DOHH2 (cell line): ENCODE results near the gene KRT222.

Source experiments
- EZH2phosphoT487 ChIP-seq: fragments of 200-600 bp; sonication (generic); IDR thresholded peaks from 2 replicates; pipeline ENCODE4 v1.6.1; 2017; ENCODE audit warnings: borderline replicate concordance, mild to moderate bottlenecking, antibody characterized with exemption, low read length, moderate library complexity, mixed read lengths
- TF ChIP-seq, protein P1 (sequence below): fragments of 200-600 bp; sonication (generic); IDR thresholded peaks from one replicate; pipeline ENCODE4 v1.5.1; 2014; ENCODE audit warnings: antibody characterized with exemption, mild to moderate bottlenecking, low read depth, low read length; ENCODE audit not compliant: poor library complexity, severe bottlenecking

GRCh38 chr17:40666331-40666730 is 1.4 kb upstream of the KRT222 start:
- TF ChIP-seq, protein P1, sequence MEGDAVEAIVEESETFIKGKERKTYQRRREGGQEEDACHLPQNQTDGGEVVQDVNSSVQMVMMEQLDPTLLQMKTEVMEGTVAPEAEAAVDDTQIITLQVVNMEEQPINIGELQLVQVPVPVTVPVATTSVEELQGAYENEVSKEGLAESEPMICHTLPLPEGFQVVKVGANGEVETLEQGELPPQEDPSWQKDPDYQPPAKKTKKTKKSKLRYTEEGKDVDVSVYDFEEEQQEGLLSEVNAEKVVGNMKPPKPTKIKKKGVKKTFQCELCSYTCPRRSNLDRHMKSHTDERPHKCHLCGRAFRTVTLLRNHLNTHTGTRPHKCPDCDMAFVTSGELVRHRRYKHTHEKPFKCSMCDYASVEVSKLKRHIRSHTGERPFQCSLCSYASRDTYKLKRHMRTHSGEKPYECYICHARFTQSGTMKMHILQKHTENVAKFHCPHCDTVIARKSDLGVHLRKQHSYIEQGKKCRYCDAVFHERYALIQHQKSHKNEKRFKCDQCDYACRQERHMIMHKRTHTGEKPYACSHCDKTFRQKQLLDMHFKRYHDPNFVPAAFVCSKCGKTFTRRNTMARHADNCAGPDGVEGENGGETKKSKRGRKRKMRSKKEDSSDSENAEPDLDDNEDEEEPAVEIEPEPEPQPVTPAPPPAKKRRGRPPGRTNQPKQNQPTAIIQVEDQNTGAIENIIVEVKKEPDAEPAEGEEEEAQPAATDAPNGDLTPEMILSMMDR: no peak
- no peak for TF ChIP-seq EZH2phosphoT487
